ENCODE results near the gene PLP1. TPM values are rescaled to one million over a fixed set of nuclear protein-coding genes. Genes with fewer than 3 reads are reported as not detected.

The PLP1 gene
- total and polyA plus RNA-seq, 9 of the 15 experiments (the other 6 are each of a cell fraction or from before 2014, with no cell fraction given) = not detected

- Histone ChIP-seq H3K9me3 (replicated peaks; ENCODE audit: control insufficient read depth, insufficient read depth, low read depth, low read length) (no peaks in the 10 kb centered on the region), H3K79me2 (ENCODE audit: control insufficient read depth, insufficient read depth, low read length) (no peaks in the 10 kb centered on the region), H3K36me3 (ENCODE audit: control insufficient read depth, insufficient read depth, low read length) (no peaks in the 10 kb centered on the region), H2AFZ (ENCODE audit: low read depth, low read length) (no peak overlapping the region), H4K20me1 (replicated peaks; ENCODE audit: control insufficient read depth, insufficient read depth, low read length) (no peaks in the 10 kb centered on the region), H3K9me1 (ENCODE audit: control insufficient read depth, insufficient read depth, low read length) (no peaks in the 10 kb centered on the region), H3K4me2 (ENCODE audit: insufficient read depth, low read length) (no peak overlapping the region), H3K4me1 (replicated peaks in 1 of 2; ENCODE audit: control insufficient read depth in 2 of 2, insufficient read depth in 2 of 2, low read length in 2 of 2) (no peaks in the 10 kb centered on the region), H3K4me3 (no peak overlapping the region), H3K9ac (ENCODE audit: insufficient read depth in 1 of 2, low read depth in 2 of 2, low read length in 2 of 2) (no peak overlapping the region), H3K27me3 (ENCODE audit: control insufficient read depth in 2 of 2, insufficient read depth in 2 of 2, low read length in 2 of 2) (peaks cover 0 to 12% of the 10 kb centered on the region in 2 experiments; a peak in 2 of 5 replicates), H3K27ac (ENCODE audit: extremely low read depth, low read depth, low read length) (no peak overlapping the region)
- no peak for ATAC-seq
- ChIA-PET CTCF (ENCODE audit: low intra/inter-chr PET ratio) (no interaction called here), POLR2A (interaction anchor here (1.6 kb wide), 1 partner anchor 11 kb away, joined by 3 read pairs; no protein-coding TSS in a partner anchor)
- in situ Hi-C loops (cut with MboI) = no loop called here
- DNase-seq (ENCODE audit: extremely low read depth in 1 of 4, low spot score in 3 of 4) = no peak
- TF ChIP-seq ZKSCAN8 (CRISPR knock-in tag; IDR thresholded peaks at IDR 0.05) = no peak
- intact Hi-C loops (cut with micrococcal nuclease) = no loop called here
- BruUV-seq (replicated peaks) = no TSS peak
- WGBS (ENCODE audit: insufficient coverage, low coverage, missing lambda C conversion rate) = 0% methylated on average over 3 of the region's 3 CpGs
- no peak for FAIRE-seq
Measured at GRCh38 chrX:103773445-103773844, 3.2 kb upstream of the PLP1 start.

- ATAC-seq = no peak
- ChIA-PET CTCF (ENCODE audit: low intra/inter-chr PET ratio) (no interaction called here), POLR2A (interaction anchor here (0.6 to 1.6 kb wide), 2 partner anchors 10 to 108 kb away, joined by 3 read pairs; no protein-coding TSS in a partner anchor)
- no peaks in the 10 kb centered on the region for H3K79me2 ChIP-seq (ENCODE audit: control insufficient read depth, insufficient read depth, low read length)
- H3K4me3 ChIP-seq = no peak overlapping the region
- no peaks in the 10 kb centered on the region for H3K36me3 ChIP-seq (ENCODE audit: control insufficient read depth, insufficient read depth, low read length)
- H4K20me1 ChIP-seq (replicated peaks; ENCODE audit: control insufficient read depth, insufficient read depth, low read length) = no peaks in the 10 kb centered on the region
- no peaks in the 10 kb centered on the region for H3K4me1 ChIP-seq (replicated peaks in 1 of 2; ENCODE audit: control insufficient read depth in 2 of 2, insufficient read depth in 2 of 2, low read length in 2 of 2)
- in situ Hi-C loops (cut with MboI) (no loop called here), intact Hi-C loops (cut with micrococcal nuclease) (no loop called here)
- no peak overlapping the region for H2AFZ ChIP-seq (ENCODE audit: low read depth, low read length)
- no peak overlapping the region for H3K4me2 ChIP-seq (ENCODE audit: insufficient read depth, low read length)
- DNase-seq (ENCODE audit: extremely low read depth in 1 of 4, low spot score in 3 of 4) = no peak
- peaks cover 0 to 12% of the 10 kb centered on the region in 2 experiments; a peak in 2 of 5 replicates for H3K27me3 ChIP-seq (ENCODE audit: control insufficient read depth in 2 of 2, insufficient read depth in 2 of 2, low read length in 2 of 2)
- H3K9me1 ChIP-seq (ENCODE audit: control insufficient read depth, insufficient read depth, low read length) = no peaks in the 10 kb centered on the region
- no TSS peak for BruUV-seq (replicated peaks)
- no peak overlapping the region for H3K27ac ChIP-seq (ENCODE audit: extremely low read depth, low read depth, low read length)
- TF ChIP-seq SP1 (CRISPR knock-in tag; IDR thresholded peaks at IDR 0.05) (no peak), SMARCB1 (IDR thresholded peaks at IDR 0.05; ENCODE audit: insufficient read length, low read depth) (no peak), NR2F6 (CRISPR knock-in tag; IDR thresholded peaks at IDR 0.05) (no peak), PYGO2 (tag; IDR thresholded peaks at IDR 0.05) (no peak), KLF16 (IDR thresholded peaks at IDR 0.05) (no peak), DPF2 (IDR thresholded peaks at IDR 0.05) (no peak), ZNF695 (CRISPR knock-in tag; IDR thresholded peaks at IDR 0.05) (no peak), CHD2 (IDR thresholded peaks at IDR 0.05; ENCODE audit: low read depth, low read length) (no peak), ZNF766 (CRISPR knock-in tag; conservative IDR thresholded peaks at IDR 0.05) (no peak), ZNF239 (CRISPR knock-in tag; IDR thresholded peaks at IDR 0.05) (no peak), ADNP (tag; IDR thresholded peaks at IDR 0.05) (no peak), ZNF551 (CRISPR knock-in tag; IDR thresholded peaks at IDR 0.05) (no peak)
- no peak overlapping the region for H3K9ac ChIP-seq (ENCODE audit: insufficient read depth in 1 of 2, low read depth in 2 of 2, low read length in 2 of 2)
- H3K9me3 ChIP-seq (replicated peaks; ENCODE audit: control insufficient read depth, insufficient read depth, low read depth, low read length) = no peaks in the 10 kb centered on the region
- WGBS (ENCODE audit: insufficient coverage, low coverage, missing lambda C conversion rate) = 0% methylated on average over 6 of the region's 6 CpGs
- FAIRE-seq = no peak
Measured at GRCh38 chrX:103774070-103774642, 2.5 kb upstream of the PLP1 start.
